ENCODE measurements around the gene DSCAML1.

The DSCAML1 gene

DNA sequence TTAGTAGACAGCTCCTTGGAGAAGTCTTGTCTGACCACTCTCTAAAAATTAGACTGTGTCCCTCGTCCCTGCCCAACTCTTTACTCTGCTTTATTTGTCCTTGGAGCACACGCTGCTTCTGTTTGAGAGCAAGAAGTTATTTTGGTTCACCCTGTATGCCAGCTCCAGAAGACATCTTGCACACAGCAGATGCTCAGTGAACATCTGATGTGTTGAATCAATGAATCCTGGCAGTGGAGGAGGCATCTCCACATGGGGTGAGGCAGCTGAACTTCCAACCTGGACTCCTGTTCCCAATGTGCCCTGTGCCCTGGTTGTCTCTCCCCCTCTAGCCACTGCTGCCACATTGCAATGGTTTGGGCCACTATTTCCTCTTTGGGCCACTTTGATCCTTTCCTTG lies 255.8 kb downstream of the DSCAML1 start:
- DNase-seq: no peak

DNA sequence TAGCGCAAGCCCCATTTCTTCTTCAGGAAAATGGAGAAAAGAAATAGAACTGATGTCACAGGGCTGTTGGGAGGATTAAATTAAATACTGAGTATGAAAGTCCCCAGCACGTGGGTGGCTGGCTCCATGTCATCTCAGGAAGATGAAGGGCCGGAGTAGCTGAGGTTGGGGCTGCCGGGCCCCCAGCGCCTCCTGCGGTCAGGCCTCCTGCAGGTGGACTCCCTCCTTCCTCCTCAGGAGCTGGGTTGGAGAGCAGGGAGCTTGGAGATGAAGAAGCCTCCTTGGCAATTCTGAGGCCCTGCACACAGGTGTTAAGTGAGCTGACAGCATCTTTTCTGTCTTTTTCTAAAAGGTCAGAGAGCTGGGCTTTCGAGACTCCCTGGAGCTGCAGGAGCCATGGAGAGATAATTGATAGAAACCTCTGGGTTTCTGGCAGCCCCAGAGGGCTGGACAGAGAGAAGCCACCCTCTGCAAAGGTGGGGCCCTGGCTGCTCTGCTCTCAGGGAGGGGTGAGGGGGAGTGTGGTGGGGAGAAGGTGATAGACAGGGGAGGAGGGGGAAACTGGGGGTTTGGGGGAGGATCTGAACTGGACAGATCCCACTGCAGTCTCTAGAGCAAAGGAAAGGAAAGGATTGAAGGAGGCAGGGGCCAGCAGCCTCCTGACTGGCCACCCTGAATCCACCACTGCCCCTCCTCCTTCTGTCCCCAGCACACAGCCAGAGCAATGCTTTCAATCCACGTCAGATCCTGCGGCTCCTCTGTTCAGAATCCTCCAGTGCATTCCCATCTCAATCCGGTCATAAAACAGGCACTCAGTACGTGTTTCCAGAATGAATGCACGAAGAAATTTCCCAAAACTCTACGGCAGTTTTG lies 258.5 kb downstream of the DSCAML1 start:
- no peak for DNase-seq

GRCh38 chr11:117535850-117536411 lies 261.1 kb downstream of the DSCAML1 start:
- DNase-seq: no peak

- DNase-seq: no peak
Observed at GRCh38 chr11:117535201-117535849, 261.7 kb downstream of the DSCAML1 start.

DNA sequence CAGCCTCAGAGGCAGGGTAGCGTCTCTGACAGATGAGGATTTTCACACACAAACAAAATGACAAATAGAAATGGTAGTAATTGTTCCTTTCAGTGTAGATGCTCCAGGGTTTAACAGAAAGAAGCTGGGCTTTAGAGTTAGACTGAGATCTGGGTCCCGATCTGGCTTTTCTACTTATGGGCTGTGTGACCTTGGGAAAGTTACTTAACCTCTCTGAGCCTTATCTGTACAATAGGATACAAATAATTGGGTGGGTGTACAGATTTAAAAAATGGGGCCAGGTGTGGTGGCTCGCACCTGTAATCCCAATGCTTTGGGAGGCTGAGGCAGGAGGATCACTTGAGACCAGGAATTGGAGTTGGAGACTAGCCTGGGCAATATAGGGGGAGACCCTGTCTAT lies 264.4 kb downstream of the DSCAML1 start:
- no peak for DNase-seq

DNA sequence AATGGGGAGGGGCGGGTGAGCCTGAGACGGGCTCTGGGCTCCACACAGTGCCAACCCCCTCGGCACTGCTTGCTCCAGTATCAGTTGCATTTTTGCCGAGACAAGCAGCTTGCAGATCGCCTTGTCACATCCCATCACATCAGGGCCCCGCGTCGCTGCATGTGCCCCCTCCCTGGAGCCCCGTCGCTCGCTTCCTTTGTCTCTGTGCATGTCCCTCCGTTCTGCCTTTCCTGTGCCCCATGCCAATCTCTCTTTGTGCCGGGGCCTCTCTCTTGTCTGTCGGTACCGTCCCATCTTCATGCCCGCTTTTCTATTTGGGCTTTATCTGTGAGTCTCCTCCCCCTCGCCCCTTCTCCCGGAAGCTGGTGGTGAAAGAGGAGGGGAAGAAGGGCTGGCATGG lies 267.2 kb downstream of the DSCAML1 start:
- DNase-seq: no peak

GRCh38 chr11:117528097-117528721 lies 268.8 kb downstream of the DSCAML1 start:
- DNase-seq: no peak

DNA sequence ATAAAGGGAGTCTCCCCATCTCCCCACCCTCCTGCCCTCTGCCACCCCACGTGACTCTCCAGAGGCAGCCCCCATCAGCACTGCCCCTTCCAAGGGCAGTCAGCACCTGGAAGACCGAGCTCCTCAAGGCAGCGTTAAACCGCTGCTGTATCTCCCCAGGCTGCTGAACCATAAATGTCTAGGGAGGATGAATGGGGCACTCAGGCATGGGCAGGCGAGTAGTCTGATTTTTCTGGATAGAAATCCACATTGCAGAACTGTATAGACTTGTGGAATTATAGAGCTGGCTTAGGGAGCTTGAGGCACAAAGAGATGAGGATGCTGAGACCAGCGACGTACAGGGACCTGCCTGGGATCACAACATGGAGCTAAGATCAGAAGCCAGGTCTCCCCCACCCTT lies 269.7 kb downstream of the DSCAML1 start:
- DNase-seq: no peak

DNA sequence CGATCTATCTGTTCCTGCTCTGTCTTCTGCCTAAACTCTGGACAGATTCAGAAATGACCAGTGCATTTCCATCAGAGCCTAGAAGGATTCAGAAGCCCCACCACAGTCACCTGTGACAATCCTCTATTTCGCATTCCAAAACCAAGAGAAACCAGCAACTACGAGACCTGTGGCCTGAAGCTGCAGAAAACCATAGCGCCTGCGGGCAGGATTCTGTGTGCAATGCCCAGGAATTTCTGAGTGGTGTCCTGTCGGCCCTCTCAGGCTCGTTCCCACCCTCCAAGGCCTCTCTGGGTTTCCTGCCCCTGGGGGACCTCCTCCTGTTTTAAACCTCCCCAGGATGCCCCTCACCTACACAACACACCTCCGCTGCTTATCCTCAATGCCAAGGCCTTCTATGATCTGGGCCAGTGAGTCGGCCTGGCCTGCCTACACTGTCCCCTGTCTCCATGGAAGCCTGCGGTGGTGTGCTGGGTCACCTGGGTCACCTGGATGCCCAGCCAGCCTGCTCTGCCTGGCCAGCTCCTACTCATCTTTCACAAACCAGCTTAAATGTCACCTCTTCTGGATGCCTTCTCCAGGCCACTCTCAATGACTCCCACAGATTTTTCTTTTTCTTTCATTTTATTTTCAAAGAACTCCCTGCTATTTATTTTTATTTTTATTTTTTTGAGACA lies 271.0 kb downstream of the DSCAML1 start:
- no peak for DNase-seq

- no peak for DNase-seq
Observed at GRCh38 chr11:117524468-117525183, 272.4 kb downstream of the DSCAML1 start.

DNA sequence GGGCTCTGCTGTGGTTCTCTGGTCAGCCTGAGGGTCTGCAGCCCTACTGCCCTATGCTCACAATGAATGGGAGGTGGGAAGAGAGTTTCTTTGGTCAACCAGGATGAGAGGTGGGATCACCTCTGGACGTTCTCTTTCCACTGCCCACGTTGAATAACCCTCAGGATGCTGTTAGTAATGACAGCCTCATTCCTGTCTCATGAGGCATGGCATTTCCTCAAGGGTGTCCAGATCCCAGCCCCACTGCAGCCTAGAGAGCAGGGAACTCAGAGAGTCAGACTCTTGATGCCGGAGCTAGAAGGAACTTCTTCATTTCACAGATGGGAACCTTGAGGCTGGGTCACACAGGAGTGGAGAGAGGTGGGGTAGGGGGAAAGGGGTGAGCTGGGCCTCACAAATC lies 273.3 kb downstream of the DSCAML1 start:
- DNase-seq: no peak

DNA sequence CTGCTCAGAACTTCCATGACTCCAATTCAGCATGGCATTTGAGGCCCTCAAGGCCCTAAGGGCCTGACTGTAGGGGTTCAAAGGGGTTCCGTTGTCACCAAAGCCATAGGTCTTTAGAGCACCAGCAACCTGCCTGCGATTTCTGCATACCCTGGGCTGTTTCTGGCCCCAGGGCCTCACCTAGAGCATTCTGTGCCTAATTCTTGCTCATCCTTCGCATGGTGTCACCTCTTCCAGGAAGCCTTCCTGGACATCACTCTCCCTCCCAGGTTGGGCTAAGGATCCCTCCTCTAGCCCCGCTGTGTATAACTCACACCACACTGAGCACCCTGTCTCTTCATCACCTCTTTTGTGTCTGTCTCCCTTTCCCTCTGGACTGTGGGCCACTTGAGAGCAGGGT lies 275.0 kb downstream of the DSCAML1 start:
- DNase-seq: no peak

- no peak for DNase-seq
Observed at GRCh38 chr11:117520966-117521365, 276.1 kb downstream of the DSCAML1 start.

GRCh38 chr11:117520201-117520600 lies 276.8 kb downstream of the DSCAML1 start:
- DNase-seq: no peak

- no peak for DNase-seq
Observed at GRCh38 chr11:117519590-117519989, 277.4 kb downstream of the DSCAML1 start.

DNA sequence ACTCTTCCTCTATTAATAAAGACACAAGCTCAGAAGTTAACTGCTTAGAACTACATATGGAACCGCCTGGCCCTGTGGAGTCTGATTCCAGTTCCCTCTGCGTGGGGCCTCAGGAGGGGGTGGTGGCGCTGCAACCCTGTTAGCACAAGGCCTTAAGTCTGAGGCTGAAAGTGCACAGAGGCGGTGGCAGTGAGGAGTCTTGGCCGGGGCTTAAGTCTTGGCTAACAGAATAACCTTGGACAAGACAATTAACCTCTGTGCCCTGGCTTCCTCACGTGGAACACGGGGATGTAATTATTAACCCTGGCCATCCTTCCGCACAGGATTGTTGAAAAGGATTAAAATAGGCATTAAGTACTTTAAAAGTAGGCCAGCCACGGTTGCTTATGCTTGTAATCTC lies 277.8 kb downstream of the DSCAML1 start:
- no peak for DNase-seq

DNA sequence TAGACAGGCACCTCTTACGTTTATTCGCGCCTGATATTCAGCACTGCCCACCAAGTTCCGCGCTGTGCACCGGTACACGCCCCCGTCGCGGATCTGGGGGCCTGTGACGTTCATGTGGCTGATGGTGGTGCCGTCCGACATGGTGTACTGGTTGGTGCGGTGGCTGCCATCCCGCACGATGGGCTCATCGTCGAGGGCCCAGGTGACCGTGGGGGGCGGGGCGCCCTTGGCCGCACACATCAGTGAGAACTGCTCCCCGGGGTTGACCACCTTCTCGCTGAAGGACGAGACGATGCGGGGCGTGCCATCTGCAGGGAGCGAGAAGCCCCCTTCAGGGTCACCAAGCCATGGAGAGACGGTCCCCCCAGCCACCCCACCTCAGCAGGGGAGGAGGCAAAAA lies 278.6 kb downstream of the DSCAML1 start:
- DNase-seq: no peak

DNA sequence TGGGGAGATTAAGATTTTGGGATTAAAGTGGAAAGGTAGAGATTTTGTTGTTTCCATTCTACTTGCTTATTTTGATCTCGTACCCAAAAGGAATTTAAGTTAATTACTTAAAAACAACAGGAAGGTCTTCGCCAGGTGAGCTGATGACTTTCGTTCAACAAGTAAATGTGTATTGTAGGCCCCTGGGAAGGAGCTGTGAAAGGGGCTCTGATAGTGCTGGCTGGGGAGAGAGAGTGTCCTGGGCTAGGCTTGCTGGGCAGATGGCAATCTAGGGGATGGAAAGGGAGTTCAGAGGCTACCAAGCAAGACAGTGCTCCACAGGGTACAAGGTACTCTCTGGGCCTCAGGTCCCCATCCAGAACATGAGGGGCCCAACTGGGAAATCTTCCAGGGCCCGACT lies 279.9 kb downstream of the DSCAML1 start:
- no peak for DNase-seq

GRCh38 chr11:117515892-117516787 lies 280.9 kb downstream of the DSCAML1 start:
- no peak for DNase-seq

DNA sequence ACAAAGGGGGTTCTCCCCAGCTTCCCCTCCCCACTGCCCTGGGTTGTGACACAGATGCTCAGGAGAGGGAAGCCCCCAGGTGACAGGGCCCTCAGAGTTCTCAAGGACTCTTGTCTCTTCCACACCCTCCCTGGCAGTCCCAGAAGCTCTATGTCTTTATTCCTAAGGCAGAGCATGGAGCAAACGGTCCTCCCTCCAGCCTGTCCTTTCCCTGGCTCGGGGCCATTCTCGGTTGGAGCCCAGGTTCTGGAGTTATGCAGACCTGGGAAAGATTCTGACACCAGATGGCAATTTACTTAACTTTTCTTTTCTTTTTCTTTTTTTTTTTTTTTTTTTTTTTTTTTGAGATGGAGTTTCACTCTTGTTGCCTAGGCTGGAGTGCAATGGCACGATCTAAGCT lies 282.8 kb downstream of the DSCAML1 start:
- DNase-seq: no peak

- DNase-seq: no peak
Observed at GRCh38 chr11:117513666-117514065, 283.4 kb downstream of the DSCAML1 start.
